GM20000 (cell line): ENCODE measurements around the gene METTL26.
A peak's percentile ranks its signal among the peaks of the same experiment; 100 is the strongest.

Experiments used
- DNase-seq: peaks from one replicate; pipeline ENCODE4 v3.0.0; 2012; ENCODE audit warnings: low spot score
- TF ChIP-seq, protein P1 (sequence below): IDR thresholded peaks from 2 replicates; pipeline ENCODE4 v1.5.1; 2012; ENCODE audit warnings: mild to moderate bottlenecking, control low read depth; ENCODE audit errors: extremely low read depth, missing control alignments

METTL26 gene

DNA sequence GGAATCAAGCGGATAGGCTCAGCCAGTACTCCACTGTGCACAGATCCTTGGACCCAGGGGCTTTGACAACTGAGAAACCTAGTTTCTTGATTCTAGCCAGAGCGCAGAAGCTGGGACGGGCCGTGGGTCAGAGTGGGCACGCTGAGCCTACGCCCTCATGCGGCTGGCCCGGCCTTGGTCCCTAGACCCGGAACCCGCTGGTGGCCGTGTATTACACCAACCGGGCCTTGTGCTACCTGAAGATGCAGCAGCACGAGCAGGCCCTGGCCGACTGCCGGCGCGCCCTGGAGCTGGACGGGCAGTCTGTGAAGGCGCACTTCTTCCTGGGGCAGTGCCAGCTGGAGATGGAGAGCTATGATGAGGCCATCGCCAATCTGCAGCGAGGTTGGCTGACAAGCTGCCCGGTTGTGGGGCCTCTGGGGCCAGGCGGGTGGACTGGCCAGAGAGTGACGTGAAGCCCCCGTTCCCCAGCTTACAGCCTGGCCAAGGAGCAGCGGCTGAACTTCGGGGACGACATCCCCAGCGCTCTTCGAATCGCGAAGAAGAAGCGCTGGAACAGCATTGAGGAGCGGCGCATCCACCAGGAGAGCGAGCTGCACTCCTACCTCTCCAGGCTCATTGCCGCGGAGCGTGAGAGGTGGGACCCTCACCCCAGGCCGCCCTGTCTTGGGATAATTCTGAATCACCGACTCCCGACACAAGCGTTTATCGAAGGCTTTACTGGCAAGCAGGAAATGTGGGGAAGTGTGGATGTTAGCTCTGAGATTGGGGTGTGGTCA, 45.1 kb upstream of the METTL26 start:
- TF ChIP-seq, protein P1, sequence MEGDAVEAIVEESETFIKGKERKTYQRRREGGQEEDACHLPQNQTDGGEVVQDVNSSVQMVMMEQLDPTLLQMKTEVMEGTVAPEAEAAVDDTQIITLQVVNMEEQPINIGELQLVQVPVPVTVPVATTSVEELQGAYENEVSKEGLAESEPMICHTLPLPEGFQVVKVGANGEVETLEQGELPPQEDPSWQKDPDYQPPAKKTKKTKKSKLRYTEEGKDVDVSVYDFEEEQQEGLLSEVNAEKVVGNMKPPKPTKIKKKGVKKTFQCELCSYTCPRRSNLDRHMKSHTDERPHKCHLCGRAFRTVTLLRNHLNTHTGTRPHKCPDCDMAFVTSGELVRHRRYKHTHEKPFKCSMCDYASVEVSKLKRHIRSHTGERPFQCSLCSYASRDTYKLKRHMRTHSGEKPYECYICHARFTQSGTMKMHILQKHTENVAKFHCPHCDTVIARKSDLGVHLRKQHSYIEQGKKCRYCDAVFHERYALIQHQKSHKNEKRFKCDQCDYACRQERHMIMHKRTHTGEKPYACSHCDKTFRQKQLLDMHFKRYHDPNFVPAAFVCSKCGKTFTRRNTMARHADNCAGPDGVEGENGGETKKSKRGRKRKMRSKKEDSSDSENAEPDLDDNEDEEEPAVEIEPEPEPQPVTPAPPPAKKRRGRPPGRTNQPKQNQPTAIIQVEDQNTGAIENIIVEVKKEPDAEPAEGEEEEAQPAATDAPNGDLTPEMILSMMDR, result no peak
- DNase-seq, result no peak

DNA sequence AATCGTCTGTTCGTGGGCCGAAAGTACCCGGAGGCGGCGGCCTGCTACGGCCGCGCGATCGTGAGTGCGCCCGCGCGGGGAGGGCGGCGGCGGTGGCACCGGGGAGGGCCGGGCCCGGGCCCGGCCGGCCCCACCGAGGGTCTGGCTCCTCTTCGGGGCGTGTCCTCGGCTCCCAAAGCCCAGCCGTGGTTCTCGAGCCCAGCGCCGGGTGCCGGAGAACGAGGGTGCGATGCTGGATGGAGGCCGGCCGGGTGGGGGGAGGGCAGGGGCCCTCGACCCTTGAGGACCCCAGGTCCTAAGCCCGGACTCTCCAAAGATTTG, 44.5 kb upstream of the METTL26 start:
- TF ChIP-seq, protein P1, result no peak
- no peak for DNase-seq

DNA sequence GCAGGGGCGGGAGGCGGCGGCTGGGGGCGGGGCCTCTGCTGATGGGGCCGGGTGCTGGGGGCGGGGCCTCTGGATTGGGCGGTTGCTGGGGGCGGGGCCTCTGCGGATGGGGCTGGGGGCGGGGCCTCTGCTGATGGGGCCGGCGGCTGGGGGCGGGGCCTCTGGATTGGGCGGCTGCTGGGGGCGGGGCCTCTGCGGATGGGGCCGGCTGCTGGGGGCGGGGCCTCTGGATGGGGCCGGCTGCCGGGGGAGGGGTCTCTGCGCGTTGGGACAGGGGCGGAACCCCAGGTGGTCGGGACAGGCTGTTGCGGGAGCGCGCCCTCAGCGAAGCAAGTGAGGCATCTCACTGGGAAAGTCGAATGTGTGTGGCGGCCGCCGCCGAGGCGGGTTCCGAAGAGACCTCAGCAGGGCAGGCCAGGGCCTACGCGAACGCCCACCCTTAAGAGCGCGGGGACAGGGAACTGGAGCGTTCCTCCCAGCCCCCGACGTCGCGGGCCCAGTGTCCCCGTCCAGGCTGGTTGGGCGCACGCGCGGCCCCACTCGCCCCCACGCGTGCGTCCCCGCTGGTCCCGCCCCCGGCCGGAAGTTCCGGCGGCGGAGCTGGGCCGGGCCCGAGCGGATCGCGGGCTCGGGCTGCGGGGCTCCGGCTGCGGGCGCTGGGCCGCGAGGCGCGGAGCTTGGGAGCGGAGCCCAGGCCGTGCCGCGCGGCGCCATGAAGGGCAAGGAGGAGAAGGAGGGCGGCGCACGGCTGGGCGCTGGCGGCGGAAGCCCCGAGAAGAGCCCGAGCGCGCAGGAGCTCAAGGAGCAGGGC, 43.9 kb upstream of the METTL26 start, which contains the start of gene STUB1:
Gene STUB1, plus strand, starts transcription at position 597 of the 811 bp plus-strand sequence. Its CDS starts 116 bp downstream, at position 713.
- TF ChIP-seq, protein P1, result no peak
- peak; percentile 94 for DNase-seq

DNA sequence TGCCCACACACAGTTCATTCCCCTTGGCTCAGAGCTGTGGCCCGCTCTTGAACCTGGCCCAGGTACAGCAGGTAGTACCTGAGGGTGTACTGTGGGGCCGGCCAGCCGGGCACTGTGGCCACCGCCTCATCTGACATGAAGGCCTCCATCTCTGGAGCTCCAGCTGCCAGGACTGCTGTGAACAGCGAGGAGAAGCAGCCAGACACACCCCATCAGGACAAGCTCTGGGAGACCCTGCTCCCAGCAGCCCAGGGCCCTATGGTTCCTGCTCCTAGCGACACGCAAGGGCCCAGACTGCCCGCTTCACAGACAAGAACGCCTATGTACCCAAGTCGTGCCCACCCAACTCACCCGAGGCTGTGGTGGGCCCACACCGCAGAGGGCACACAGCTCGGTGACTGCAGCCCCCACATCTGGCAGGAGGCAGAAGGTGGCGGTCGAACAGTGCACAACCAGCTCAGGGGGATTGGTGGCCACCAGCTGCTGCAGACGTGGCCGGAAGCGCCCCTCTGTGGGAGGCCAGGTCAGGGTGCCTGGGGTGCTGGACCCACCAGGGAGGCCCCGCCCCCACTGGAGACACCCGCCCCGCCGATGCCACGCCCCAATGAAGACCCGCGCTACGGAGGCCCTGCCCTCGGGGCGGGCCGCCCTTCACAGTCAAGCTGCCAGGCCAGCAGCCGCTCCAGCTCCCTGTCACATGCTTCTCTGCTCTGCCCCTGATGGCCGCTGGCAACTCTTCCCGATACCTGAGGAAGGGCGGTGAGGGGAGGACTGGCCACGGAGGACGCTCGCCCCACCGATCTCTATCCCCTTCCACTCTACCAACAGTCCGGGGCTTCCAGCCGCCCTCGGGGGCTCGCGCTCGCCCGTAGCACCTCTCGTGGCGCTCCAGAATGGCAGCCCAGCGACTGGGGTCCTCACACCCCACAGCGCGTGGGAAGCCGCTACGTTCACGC, 43.0 kb upstream of the METTL26 start:
- DNase-seq, result peak; percentile 68
- TF ChIP-seq, protein P1, result no peak

DNA sequence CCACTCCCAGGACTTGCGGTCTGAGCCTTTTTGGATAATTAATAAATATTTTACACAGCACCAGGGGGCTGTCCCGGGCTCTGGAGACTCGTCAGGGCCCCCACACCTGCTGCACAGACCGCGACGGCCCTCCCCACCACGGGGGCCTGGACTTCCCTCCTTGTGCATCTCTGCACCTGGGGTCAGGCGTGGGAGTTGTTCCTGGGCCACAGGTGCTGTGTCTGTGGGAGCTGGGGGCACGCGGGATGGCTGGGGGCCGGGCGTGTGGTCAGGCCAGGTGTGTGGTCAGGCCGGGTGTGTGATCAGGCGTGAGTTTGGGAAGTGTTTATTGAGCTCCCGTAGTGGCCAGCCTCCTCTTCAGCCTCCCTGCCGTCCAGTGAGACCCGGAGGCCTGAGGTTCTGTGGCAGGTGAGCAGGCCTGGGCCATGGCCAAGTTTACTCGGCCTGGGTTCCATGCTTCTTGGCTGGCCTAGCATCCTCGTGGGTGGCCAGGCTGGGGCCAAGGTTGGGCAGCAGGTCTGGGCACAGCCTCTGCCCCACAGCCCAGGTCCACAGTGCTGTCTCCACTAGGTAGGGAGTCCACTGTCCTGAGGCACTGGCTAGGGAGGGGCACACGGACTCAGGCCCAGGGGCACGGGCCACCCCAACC, 42.2 kb upstream of the METTL26 start:
- TF ChIP-seq, protein P1, result no peak

DNA sequence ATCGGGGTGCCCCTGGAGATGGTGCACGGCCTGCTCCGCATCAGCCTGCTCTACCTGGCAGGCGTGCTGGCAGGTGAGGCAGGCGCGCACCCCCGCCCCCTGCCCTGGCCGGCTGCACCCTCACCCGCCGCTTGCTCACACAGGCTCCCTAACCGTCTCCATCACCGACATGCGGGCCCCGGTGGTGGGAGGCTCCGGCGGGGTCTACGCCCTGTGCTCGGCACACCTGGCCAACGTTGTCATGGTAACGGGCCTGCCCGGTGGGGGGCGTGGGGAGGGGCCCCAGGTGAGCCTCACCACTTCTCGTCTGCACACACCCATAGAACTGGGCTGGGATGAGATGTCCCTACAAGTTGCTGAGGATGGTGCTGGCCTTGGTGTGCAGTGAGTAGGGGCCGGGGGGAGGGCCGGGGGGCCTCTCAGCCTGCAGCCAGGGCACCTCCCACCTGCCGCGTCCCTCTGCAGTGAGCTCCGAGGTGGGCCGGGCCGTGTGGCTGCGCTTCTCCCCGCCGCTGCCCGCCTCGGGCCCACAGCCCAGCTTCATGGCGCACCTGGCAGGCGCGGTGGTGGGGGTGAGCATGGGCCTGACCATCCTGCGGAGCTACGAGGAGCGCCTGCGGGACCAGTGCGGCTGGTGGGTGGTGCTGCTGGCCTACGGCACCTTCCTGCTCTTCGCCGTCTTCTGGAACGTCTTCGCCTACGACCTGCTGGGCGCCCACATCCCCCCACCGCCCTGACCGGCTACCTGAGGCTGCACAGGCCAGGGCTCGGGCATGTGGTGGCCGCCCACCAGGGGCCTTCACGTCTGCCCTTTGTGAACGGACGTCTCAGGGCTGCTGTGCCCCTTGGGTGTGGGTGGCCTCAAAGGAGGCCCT, 41.4 kb upstream of the METTL26 start:
- no peak for DNase-seq
- TF ChIP-seq, protein P1, result no peak

More for the DNA sequence above, 42.2 kb upstream of the METTL26 start:
- no peak for DNase-seq
